ENCODE data around the gene LMX1B. TPM values are rescaled to one million over a fixed set of nuclear protein-coding genes. Genes with fewer than 3 reads are reported as not detected.
"Not testable (repeated sequence)": the region's sequence is repeated elsewhere in the genome, so short reads cannot be mapped to it uniquely, and the experiment has no call there.

Gene LMX1B
- polyA plus RNA-seq, 1 donor (not counting 4 experiments of a cell fraction or from before 2014, with no cell fraction given): 0.24 TPM

- H3K4me1 ChIP-seq (ENCODE audit: control insufficient read depth, extremely low read depth, insufficient read depth, low read length): peaks cover 11% of the 10 kb centered on the region
- peaks cover 8% of the 10 kb centered on the region for H3K27me3 ChIP-seq (ENCODE audit: control insufficient read depth, extremely low read depth, insufficient read depth, low read length)
- peak overlapping the region; percentile 9 for H2AFZ ChIP-seq (ENCODE audit: control insufficient read depth, low read length)
- DNase-seq (ENCODE audit: low read depth, low spot score) (no peak), FAIRE-seq (peak; percentile 98)
- H3K36me3 ChIP-seq (ENCODE audit: control insufficient read depth in 2 of 2, extremely low read depth in 1 of 2, insufficient read depth in 2 of 2, low read length in 2 of 2): no peaks in the 10 kb centered on the region
- dilution Hi-C loops (cut with MboI; ENCODE audit: extremely low pct_ligation_motif_present, low sequenced_read_pairs): no loop called here
- no peaks in the 10 kb centered on the region for H3K9me3 ChIP-seq (ENCODE audit: control insufficient read depth, low read depth, low read length)
- no peaks in the 10 kb centered on the region for H3K79me2 ChIP-seq (ENCODE audit: control insufficient read depth, insufficient read depth, low read length)
- peak overlapping the region; percentile 52 for H3K4me2 ChIP-seq (ENCODE audit: control insufficient read depth, extremely low read depth, insufficient read depth, low read depth, low read length)
- H3K9me1 ChIP-seq (ENCODE audit: control insufficient read depth, extremely low read depth, insufficient read depth, low read length): no peaks in the 10 kb centered on the region
- H3K9ac ChIP-seq (ENCODE audit: control insufficient read depth, extremely low read depth, insufficient read depth, low read length): no peak overlapping the region
- no peaks in the 10 kb centered on the region for H4K20me1 ChIP-seq (ENCODE audit: control insufficient read depth, extremely low read depth, insufficient read depth, low read length)
- TF ChIP-seq EZH2 (IDR thresholded peaks at IDR 0.05; ENCODE audit: low read length) (no peak), CTCF (optimal IDR thresholded peaks at IDR 0.05 in 1 of 3, IDR thresholded peaks at IDR 0.05 in 1 of 3, conservative IDR thresholded peaks at IDR 0.05 in 1 of 3; ENCODE audit: extremely low read depth in 1 of 3, insufficient read depth in 2 of 3, low read length in 3 of 3) (no peak)
- H3K4me3 ChIP-seq (ENCODE audit: control insufficient read depth in 2 of 3, extremely low read depth in 1 of 3, insufficient read depth in 2 of 3, low read depth in 1 of 3, low read length in 3 of 3): no peak overlapping the region
- H3K27ac ChIP-seq (ENCODE audit: control insufficient read depth, insufficient read depth, low read length): peak overlapping the region; percentile 47
Measured at GRCh38 chr9:126569036-126569435, 44.7 kb upstream of the LMX1B start.

GRCh38 chr9:126578029-126578428 lies 35.7 kb upstream of the LMX1B start:
- no peak overlapping the region for H3K27ac ChIP-seq (ENCODE audit: control insufficient read depth, insufficient read depth, low read length)
- TF ChIP-seq EZH2 (IDR thresholded peaks at IDR 0.05; ENCODE audit: low read length) (no peak), CTCF (optimal IDR thresholded peaks at IDR 0.05 in 1 of 3, IDR thresholded peaks at IDR 0.05 in 1 of 3, conservative IDR thresholded peaks at IDR 0.05 in 1 of 3; ENCODE audit: extremely low read depth in 1 of 3, insufficient read depth in 2 of 3, low read length in 3 of 3) (no peak)
- FAIRE-seq (no peak), DNase-seq (ENCODE audit: low read depth, low spot score) (no peak)
- no peaks in the 10 kb centered on the region for H3K9me3 ChIP-seq (ENCODE audit: control insufficient read depth, low read depth, low read length)
- no peaks in the 10 kb centered on the region for H3K36me3 ChIP-seq (ENCODE audit: control insufficient read depth in 2 of 2, extremely low read depth in 1 of 2, insufficient read depth in 2 of 2, low read length in 2 of 2)
- dilution Hi-C loops (cut with MboI; ENCODE audit: extremely low pct_ligation_motif_present, low sequenced_read_pairs): no loop called here
- no peaks in the 10 kb centered on the region for H3K4me1 ChIP-seq (ENCODE audit: control insufficient read depth, extremely low read depth, insufficient read depth, low read length)
- no peaks in the 10 kb centered on the region for H3K9me1 ChIP-seq (ENCODE audit: control insufficient read depth, extremely low read depth, insufficient read depth, low read length)
- no peak overlapping the region for H3K4me3 ChIP-seq (ENCODE audit: control insufficient read depth in 2 of 3, extremely low read depth in 1 of 3, insufficient read depth in 2 of 3, low read depth in 1 of 3, low read length in 3 of 3)
- H2AFZ ChIP-seq (ENCODE audit: control insufficient read depth, low read length): no peak overlapping the region
- peaks cover 22% of the 10 kb centered on the region for H3K27me3 ChIP-seq (ENCODE audit: control insufficient read depth, extremely low read depth, insufficient read depth, low read length)
- no peaks in the 10 kb centered on the region for H4K20me1 ChIP-seq (ENCODE audit: control insufficient read depth, extremely low read depth, insufficient read depth, low read length)
- H3K79me2 ChIP-seq (ENCODE audit: control insufficient read depth, insufficient read depth, low read length): no peaks in the 10 kb centered on the region
- H3K9ac ChIP-seq (ENCODE audit: control insufficient read depth, extremely low read depth, insufficient read depth, low read length): no peak overlapping the region
- no peak overlapping the region for H3K4me2 ChIP-seq (ENCODE audit: control insufficient read depth, extremely low read depth, insufficient read depth, low read depth, low read length)

- H4K20me1 ChIP-seq (ENCODE audit: control insufficient read depth, extremely low read depth, insufficient read depth, low read length); FAIRE-seq; H3K4me1 ChIP-seq (ENCODE audit: control insufficient read depth, extremely low read depth, insufficient read depth, low read length); H3K4me2 ChIP-seq (ENCODE audit: control insufficient read depth, extremely low read depth, insufficient read depth, low read depth, low read length); H3K36me3 ChIP-seq (ENCODE audit: control insufficient read depth in 2 of 2, extremely low read depth in 1 of 2, insufficient read depth in 2 of 2, low read length in 2 of 2); H2AFZ ChIP-seq (ENCODE audit: control insufficient read depth, low read length); H3K27ac ChIP-seq (ENCODE audit: control insufficient read depth, insufficient read depth, low read length); H3K9ac ChIP-seq (ENCODE audit: control insufficient read depth, extremely low read depth, insufficient read depth, low read length); H3K9me3 ChIP-seq (ENCODE audit: control insufficient read depth, low read depth, low read length); dilution Hi-C loops (cut with MboI; ENCODE audit: extremely low pct_ligation_motif_present, low sequenced_read_pairs); H3K4me3 ChIP-seq (ENCODE audit: control insufficient read depth in 2 of 3, extremely low read depth in 1 of 3, insufficient read depth in 2 of 3, low read depth in 1 of 3, low read length in 3 of 3); H3K79me2 ChIP-seq (ENCODE audit: control insufficient read depth, insufficient read depth, low read length); H3K9me1 ChIP-seq (ENCODE audit: control insufficient read depth, extremely low read depth, insufficient read depth, low read length); DNase-seq (ENCODE audit: low read depth, low spot score): not testable (repeated sequence)
- H3K27me3 ChIP-seq (ENCODE audit: control insufficient read depth, extremely low read depth, insufficient read depth, low read length): peaks cover 27% of the 10 kb centered on the region
Measured at GRCh38 chr9:126580319-126580718, 33.4 kb upstream of the LMX1B start.
